Occipital lobe (tissue), 2 donors: ENCODE measurements around the gene MRPS27. TPM values are rescaled to one million over a fixed set of nuclear protein-coding genes. Genes with fewer than 3 reads are reported as not detected.
"Not testable (repeated sequence)": the region's sequence is repeated elsewhere in the genome, so short reads cannot be mapped to it uniquely, and the experiment has no call there.

Source experiments
- DNase-seq: peaks from one replicate; lab custom pipeline; 2025; lab: John Stamatoyannopoulos, UW
- total RNA-seq: library from RNA; depleted of rRNA; stranded (reverse); fragments of >200 nt; gene quantifications from one replicate; pipeline ENCODE4 v1.2.3, GENCODE V29; 2014

Gene MRPS27
- total RNA-seq, 1 donor from 2014 or later, result 69.4 TPM

DNA sequence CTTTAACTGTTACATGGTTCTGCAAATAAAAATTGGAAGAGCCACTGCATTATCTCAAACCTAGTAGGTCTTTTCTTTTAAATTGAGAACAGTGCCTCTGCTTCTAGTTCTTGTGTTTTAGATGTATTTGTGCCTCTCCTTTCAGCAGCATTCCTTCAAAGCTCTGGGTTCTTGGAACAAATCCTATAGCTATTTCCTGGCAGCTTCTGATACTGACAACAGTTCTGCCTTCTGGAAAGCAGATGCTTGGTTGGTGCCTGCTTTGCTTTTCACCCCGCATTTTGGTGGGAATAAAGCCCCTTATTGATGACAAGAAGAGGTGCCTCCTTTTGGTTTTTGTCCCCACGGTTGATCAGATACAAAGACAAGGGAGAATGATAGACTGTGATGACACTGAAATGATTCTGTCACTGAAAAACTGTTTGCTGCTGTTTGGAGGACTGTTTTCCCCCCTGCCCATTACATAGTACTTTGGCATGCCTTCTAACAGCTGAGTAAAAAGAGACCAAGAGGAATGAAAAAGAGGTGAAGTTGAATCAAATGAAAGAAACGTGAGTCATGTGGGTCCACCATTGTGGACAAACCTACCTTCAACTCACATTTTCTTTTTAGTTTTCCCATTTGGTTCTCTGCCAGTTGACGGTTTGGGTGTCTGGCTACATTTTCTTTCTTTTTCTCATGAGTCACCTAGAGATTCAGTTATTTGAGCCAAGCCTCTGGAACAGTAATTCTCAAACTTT is 5.7 kb upstream of the MRPS27 start:
- DNase-seq, result peak; percentile 7

DNA sequence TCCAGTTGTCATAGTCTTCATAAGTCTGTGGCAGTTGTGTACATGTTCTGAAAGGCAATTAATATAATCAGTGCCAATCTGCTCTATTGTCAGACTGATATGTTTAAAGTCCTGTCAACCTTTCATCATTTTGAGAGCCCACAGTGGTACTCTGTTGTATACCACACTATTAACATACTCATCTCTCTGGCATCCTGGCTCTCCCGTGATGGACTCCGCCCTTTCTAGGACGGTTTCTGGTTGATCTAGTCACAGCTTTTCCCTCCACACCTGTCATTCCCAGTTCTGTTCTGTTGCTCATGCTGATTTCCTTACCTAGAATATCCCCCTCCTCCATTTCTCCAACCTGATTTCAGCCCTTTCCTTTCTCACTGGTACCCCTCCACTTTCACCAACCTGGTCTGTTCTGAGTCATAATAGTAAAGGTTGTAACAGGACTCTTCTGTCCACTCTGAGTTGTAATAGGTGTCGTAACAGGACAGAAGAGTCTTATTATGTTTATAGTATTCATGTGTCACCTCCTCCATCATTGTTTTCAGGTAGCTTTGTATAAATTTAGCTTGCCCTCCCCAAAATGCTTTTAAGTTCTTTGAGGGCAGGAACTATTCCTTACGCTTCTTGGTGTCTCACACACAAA is 4.3 kb upstream of the MRPS27 start:
- DNase-seq, result no peak

DNA sequence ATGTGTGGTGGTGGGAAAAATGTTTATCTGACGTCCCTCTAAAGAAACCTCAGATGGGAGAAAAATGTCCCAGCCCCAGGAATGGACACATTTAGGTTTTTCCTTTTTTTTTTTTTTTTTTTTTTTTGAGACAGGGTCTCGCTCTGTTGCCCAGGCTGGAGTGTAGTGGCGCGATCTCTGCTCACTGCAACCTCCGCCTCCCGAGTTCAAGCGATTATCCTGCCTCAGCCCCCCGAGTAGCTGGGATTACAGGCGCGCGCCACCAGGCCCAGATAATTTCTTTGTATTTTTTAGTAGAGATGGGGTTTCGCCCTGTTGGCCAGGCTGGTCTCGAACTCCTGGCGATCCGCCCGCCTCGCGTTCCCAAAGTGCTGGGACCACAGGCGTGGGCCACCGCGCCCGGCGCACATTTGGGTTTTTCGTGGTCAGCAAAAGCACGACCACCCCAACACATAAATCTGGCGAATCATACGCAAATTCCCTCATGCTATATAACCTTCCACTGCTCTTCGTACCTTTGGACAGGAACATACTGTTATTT is 535 bp downstream of the MRPS27 start:
- not testable (repeated sequence) for DNase-seq

DNA sequence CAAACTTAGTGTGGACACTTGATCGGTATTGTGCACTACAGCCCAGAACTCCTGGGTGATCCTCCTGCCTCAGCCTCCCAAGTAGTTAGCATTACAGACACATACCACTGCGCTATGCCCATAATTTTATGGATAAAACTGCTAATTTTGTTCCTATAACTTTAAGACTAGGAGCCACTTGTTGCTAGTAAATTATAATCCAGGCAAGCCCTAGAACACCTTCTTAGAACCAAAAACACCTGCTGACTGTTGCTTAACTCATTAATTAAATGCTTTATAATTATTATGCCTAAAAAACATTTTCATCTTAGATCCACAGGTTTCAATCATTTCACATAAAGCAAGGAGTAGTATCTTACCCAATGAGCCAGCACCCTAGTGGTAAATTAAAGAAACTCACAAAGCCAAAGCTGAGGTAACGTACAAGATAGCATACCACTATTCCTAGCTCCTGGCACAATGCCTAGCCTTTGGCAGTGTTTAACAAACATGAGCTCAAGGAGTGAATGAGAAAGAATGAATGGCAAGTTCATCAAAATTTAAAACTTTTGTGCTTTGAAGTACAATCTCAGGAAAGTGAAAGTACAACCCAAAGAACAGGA is 5.4 kb downstream of the MRPS27 start:
- no peak for DNase-seq

DNA sequence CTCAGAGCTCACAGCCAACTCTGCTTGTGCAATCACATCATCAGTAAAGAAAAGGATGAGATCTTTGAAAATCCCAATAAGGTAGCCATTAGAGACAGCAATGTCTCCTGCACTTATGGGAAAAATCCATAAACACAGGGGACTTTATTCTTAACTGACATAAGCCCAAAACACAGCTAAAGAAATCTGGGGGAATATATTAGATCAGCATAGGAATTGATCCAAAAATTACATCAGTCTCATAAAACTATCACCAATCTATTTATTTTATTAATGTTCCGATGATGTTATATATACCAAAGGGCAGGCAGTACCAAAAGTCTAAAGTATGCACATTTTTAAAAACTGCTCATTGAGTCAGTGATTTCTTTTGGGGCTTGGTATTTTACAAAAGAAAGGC is 6.9 kb downstream of the MRPS27 start:
- DNase-seq, result no peak

DNA sequence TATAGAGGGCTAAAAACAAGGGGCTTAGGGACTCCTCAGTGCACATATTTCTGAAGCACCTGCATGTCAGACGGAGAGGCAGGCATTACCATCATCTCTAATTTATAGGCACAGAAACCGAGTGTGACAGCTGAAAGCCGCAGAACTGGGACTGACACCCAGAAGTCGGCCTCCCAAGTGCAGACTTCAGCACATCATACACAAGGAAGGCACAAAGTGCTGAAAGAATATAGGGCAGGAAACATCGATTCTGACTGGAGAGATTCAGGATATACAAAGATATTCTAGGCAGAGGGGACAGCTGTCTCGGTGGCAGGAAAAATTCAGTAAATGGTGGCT is 11.2 kb downstream of the MRPS27 start:
- DNase-seq, result no peak

DNA sequence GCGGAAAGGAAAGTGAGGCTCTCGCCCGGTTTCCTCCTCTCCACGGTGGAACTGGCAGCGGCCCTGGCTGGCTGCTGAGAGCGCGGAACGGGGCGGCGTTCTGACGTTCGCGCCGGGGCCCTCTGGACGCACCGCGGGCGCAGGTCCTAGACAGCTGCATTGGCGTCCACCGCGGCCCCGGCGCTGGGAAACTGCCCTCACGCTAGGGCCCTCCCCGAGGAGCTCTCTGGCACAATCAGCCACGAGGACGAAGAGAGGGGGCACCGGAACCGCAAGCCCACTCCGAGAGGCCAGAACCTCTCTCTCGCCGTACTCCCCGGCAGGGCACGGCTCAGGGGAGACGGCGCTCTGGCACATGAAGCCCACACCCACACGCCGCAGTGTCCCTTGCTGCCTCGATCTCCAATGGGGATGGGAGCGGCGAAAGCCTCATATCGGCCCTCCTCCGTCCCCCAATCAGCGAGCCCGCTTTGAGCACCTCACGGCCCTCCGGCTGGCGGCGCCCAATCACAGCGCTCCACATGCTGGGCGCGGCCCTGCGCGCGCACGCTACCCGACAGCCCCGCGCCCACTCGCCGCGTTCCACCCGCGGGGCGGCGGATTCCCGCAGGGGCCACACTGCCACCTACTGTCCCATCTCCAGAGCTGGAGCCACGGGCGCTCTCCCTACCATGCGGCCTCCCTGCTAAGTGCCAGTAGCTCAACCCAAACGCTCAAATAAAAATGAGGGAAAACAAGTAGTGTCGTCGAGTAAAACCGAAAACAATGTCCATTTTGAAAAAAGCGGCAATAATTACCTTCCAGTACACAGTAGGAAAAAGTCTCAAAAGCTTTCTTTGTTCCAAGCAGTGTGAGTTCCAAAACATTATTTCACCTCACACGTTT is 11.8 kb downstream of the MRPS27 start:
- DNase-seq, result peak; percentile 98

DNA sequence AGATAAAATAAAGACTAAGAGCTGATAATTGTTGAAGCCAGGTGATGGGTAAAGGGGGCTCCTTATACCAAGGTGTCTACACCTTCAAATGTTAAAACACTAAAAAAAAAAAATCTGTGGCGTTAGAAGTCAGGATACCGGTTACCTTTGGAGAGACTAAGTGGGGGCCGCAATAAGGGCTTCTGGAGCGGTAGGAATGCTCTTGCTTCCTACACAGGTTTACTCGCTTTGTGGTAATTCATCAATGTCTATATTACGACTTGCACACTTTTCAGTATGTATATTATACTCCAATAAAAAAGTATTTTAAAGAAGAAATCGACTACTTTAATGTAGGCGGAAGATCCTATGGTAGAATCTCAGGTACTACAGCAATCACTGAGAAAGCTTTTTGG is 12.5 kb downstream of the MRPS27 start:
- no peak for DNase-seq

DNA sequence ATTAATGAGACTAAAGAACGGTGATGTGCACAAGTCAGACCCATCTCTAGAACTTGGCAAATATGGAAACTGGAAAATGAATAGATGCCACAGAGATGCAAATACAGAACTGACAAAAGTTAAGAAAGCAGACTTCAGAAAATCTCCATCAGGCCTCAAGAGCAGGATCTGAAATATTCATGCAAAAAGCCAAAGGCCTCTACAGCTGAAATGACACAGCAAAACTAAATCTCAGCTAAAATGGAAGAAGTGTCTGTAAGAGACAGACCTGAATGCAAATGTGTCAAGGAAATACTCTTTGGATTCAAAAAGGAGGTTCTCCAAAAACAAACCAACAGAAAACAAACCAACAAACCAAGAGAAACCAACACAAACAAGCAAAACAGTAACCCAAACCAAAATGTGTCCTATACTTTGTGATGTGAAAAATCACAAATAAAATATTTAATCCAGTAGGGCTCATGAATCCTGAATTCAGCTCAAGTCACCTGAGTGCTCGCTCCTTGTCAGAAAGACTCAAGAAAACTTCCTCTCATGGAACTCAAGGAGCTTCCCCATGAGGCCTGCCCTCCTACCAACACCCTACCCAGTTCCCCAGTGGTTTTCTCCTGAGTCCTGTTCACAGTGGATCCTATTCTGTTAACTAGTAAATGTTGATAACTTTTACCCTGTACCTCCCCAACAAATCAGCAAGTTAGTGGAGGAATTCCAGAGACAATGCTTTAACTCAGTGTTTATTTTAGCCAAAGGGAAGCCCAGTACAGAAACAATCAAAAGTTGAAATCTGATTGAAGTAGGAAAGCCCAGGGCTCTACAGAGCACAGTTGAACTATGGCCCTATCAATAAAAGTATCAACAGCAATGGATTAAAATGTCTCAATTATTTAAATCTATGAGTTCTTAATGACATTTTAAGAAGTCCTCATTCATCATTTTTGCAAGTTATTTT is 14.6 kb downstream of the MRPS27 start:
- DNase-seq, result no peak

DNA sequence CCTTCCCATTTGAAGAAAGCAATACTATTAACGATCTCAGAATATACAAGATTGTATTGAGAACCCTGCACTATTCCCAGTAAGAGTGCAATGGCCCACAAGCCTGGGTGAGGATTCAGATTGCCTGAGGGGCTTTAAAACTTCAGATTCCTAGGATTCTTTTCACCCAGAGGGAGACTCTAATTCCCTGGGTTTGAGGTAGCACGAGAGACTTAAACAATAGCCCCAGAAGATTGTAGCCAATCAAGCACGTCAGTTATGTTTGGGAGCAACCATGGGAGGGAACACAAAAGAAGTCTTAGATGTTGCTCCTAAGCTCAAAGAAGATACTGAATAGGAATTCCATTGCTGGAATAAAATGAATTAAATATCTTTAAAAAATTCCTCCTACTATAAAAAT is 17.9 kb downstream of the MRPS27 start:
- DNase-seq, result no peak

DNA sequence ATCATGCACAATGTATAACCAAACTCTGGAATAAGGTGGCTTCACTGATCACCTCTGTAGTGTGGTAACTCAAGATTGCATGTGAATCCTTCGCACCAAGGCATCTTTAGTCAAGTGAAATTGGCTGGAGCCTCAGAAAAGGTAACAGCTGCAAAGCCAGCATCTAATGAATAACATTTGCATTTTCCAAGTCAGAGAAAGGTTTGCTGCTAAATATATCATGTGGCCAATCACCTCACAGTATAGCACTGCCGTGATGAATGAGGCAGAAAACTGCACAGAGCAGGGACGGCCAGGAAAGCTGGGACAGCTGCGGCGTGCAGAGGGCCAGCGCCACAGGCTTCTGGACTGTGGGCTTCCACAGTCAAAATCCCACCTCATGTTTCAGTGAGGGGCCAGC is 18.5 kb downstream of the MRPS27 start:
- DNase-seq, result no peak

DNA sequence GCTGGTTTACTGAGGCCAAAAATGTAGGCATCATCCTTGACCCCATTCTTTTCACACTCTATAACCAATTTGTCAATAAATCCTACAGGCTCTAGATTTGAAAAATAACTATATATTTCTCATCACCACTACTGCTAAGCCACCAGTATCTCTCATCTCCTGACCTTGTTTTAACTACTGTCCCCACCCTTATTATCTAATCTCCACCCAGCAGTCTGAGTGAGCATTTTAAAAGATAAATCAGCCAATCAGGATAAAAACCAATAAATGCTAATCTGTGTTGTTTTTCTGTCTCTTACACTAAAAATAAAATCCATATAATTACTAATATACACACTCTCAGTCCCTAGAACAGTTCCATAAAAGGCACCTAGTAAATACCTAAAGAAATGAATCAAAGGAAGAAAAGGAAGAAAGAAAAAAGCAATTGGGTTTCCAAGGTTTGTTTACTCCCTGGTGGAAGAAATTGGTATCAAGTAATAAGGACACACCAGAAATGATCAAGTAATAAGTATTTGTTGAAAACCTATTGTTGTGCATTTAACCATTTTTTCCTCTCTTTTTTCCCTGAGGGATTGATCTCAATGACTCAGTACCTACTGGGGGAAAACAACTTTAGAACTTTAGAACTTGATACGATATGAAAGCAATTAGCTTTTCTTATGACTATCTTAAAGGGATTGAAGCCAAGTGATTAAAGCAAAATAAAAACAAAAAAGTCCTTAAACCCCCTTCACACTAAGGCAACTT is 19.3 kb downstream of the MRPS27 start:
- no peak for DNase-seq

DNA sequence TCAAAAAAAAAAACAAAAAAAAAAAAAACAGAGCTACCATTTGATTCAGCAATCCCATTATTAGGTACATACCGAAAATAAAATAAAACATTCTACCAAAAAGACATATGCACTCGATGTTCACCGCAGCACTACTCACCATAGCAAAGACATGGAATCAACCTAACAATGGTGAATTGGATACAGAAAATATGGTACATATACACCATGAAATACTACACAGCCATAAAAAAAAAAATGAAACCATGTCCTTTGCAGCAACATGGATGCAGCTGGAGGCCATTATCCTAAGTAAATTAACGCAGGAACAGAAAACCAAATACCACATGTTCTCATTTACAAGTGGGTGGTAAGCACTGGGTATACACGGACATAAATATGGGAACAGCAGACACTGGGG is 21.3 kb downstream of the MRPS27 start:
- no peak for DNase-seq

DNA sequence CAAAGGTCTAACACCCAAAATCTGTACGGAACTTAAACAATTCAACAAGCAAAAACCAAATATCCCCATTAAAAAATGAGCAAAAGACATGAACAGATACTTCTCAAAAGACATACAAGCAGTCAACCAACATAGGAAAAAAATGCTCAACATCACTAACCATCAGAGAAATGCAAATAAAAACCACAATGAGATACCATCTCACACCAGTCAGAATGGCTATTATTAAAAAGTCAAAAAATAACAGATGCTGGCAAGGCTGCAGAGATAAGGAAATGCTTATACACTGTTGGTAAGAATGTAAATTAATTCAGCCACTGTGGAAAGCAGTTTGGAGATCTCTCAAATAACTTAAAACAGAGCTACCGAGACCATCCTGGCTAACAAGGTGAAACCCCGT is 21.9 kb downstream of the MRPS27 start:
- not testable (repeated sequence) for DNase-seq

DNA sequence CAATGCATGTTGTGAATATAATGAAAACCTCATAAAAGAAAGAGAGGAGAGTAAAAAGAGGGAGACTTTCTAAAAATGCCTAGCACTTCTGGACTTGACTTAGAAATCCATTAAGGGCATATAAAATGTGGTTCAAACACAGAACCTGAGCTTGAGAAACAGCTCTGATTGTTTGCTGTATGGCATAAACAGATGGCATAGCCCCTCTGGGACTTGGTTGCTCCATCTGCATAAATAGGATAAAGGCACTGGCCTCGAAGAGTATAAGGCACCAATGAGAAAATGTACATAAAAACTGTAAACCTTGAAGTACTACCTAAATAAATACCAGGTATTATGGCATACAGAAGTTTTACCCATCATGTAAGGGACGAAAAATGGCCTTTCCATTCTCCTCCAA is 23.8 kb downstream of the MRPS27 start:
- no peak for DNase-seq

DNA sequence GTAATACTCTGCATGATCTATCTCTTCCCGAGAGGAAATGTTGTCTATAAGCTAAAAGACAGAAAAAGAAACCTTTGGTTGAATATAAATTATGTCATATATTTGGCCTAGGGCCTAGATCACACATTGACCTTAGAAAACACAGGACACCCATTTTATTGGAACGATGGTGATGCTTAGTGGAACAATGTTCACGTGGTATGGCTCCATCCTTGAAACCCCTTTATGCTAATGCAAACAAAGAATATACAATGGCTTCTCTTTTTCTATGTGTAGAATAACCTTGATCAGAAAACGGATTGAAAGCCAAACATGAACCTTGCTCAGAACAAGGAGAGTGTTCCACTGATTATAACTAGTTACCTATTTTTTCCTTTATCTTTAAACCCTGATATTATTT is 24.5 kb downstream of the MRPS27 start:
- DNase-seq, result no peak

DNA sequence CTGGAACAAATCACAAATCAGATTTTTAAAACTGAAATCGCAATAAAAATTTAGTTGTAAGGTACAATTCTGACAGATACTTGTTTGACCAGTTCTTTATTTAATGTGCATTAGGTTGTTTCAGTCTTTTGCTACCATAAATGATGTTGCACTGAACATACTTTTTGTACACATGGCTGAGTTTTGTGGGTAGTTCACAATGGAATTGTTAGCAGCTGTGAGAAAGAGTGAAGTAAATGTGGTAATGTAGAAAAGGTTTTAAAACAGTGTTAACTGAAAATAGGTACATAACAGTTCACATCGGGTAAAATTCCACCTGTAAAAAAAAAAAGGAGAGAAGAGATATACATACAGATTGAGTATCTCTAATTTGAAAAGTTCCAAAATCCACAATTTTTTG is 25.6 kb downstream of the MRPS27 start:
- no peak for DNase-seq

DNA sequence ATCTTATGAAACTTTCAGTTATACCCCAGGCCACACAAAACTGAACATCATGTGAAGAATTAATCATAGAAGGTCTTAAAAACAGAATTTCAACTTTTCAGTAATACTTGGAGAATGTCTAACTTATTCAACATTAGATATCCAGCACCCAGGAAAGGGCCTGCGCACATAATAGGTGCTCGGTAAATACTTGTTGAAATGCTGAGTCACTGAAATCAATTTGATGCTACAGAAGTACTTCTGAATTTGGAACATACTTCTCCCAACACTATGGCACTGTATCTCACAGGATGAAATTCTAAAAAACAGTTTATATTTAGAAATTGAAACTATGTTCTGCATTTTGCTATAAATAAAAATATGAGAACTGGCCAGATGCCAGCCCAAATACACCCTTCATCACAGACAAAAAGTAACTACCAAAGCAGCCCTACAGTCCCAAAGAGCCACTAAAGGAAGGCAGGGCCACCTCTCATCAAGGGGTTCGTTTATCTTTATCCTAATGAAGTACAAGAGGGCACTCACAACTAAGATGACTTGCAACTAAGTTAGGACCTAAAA is 26.5 kb downstream of the MRPS27 start:
- DNase-seq, result no peak

DNA sequence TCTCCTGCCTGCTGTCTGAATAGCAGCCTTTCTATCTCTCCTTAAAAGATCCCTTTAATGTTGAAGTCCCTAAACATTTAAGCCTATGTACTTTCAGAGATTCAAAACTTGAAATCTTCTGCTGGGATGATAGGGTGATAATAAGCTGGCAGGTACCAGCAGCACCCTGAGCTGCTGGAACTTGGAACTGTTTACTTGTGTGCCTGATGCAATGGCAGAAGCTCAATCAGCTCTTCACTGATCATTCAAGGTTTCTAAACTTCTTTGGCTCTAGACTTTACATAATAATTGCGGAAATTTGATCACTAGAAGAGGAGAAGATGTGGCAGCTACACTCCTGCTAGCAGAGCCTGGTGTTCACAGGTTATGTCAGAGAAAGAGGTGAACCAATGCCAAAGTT is 27.6 kb downstream of the MRPS27 start:
- no peak for DNase-seq

DNA sequence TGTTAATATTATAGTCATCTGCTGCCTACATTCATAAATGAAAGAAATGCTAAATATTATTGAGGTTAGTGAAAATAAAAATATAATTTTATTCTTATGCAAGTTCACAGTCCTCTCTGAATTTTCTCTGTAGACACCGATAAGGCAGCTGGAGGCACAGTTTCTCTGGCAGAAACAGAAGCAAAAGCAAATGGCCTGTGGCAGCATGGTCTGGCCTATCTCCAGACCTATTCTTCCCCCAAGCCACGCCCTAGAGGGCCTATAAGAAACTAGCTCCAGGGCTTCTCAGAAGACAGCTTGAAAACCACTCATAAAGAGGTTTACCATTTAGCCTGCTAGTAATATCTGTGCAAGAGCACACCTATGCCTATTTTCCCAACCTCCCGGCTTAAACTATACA is 28.4 kb downstream of the MRPS27 start:
- DNase-seq, result no peak
